ENCODE results near the gene PRKN. TPM values are rescaled to one million over a fixed set of nuclear protein-coding genes. Genes with fewer than 3 reads are reported as not detected.

Gene PRKN
- total and polyA plus RNA-seq, 2 donors (not counting 3 experiments of a cell fraction or from before 2014, with no cell fraction given), result 0.06 TPM; not detected in 1

GRCh38 chr6:162630069-162630468 is 97.5 kb downstream of the PRKN start:
- FAIRE-seq, result no peak
- H3K4me2 ChIP-seq (ENCODE audit: insufficient read depth, low read length), result no peak overlapping the region
- ChIA-PET POLR2A (no interaction called here), CTCF (no interaction called here)
- H3K9me1 ChIP-seq (replicated peaks; ENCODE audit: control insufficient read depth, extremely low read depth, insufficient read depth, low read length), result no peaks in the 10 kb centered on the region
- no peak for DNase-seq (ENCODE audit: low read depth, low spot score)
- H3K27ac ChIP-seq (ENCODE audit: insufficient read depth, low read depth, low read length), result no peak overlapping the region
- intact Hi-C loops (cut with micrococcal nuclease), result no loop called here
- no peaks in the 10 kb centered on the region for H3K79me2 ChIP-seq (ENCODE audit: control insufficient read depth, insufficient read depth, low read length)
- no TSS peak for BruUV-seq (replicated peaks)
- no peaks in the 10 kb centered on the region for H3K4me1 ChIP-seq (ENCODE audit: control insufficient read depth, extremely low read depth, insufficient read depth, low read length)
- no peak for TF ChIP-seq FOS (IDR thresholded peaks at IDR 0.05; ENCODE audit: borderline replicate concordance, insufficient read depth, low read length)
- no peak for TF ChIP-seq JUN (IDR thresholded peaks at IDR 0.05; ENCODE audit: borderline replicate concordance, insufficient read depth, insufficient read length, low read depth)
- no peak for TF ChIP-seq EZH2 (IDR thresholded peaks at IDR 0.05; ENCODE audit: borderline replicate concordance, low read depth, low read length, severe bottlenecking)
- TF ChIP-seq MAX (IDR thresholded peaks at IDR 0.05; ENCODE audit: insufficient read depth, insufficient read length), result no peak
- TF ChIP-seq MYC (IDR thresholded peaks at IDR 0.05; ENCODE audit: low read depth, low read length), result no peak
- TF ChIP-seq POLR2A (IDR thresholded peaks at IDR 0.05; ENCODE audit: low read depth, low read length), result no peak
- TF ChIP-seq POLR2AphosphoS5 (IDR thresholded peaks at IDR 0.05; ENCODE audit: insufficient read depth, low read depth, low read length), result no peak
- no peak for TF ChIP-seq CTCF (IDR thresholded peaks at IDR 0.05; ENCODE audit: extremely low read depth in 1 of 2, insufficient read depth in 1 of 2, low read depth in 1 of 2, low read length in 2 of 2)
- no peak for TF ChIP-seq GATA2 (IDR thresholded peaks at IDR 0.05; ENCODE audit: insufficient read depth, insufficient read length, low read depth, low read length)
- H2AFZ ChIP-seq (ENCODE audit: low read depth, low read length), result no peak overlapping the region
- no peaks in the 10 kb centered on the region for H3K9me3 ChIP-seq (replicated peaks; ENCODE audit: control insufficient read depth, insufficient read depth, low read length)
- H3K4me3 ChIP-seq (replicated peaks in 1 of 3; ENCODE audit: insufficient read depth in 1 of 3, low read depth in 1 of 3, low read length in 3 of 3), result no peak overlapping the region
- no peaks in the 10 kb centered on the region for H3K36me3 ChIP-seq (ENCODE audit: control insufficient read depth in 2 of 2, extremely low read depth in 1 of 2, insufficient read depth in 2 of 2, low read length in 2 of 2)
- H3K9ac ChIP-seq (replicated peaks; ENCODE audit: extremely low read depth, insufficient read depth, low read length), result no peak overlapping the region
- dilution Hi-C loops (cut with MboI; ENCODE audit: extremely low pct_ligation_motif_present, low sequenced_read_pairs), result no loop called here
- H4K20me1 ChIP-seq (replicated peaks; ENCODE audit: control insufficient read depth, extremely low read depth, insufficient read depth, low read length), result no peaks in the 10 kb centered on the region
- no peaks in the 10 kb centered on the region for H3K27me3 ChIP-seq (ENCODE audit: control insufficient read depth in 2 of 2, insufficient read depth in 2 of 2, low read length in 2 of 2)

All from endothelial cell of umbilical vein (primary cell).